H9 (cell line): ENCODE results near the gene FKBP10. TPM values are rescaled to one million over a fixed set of nuclear protein-coding genes. Genes with fewer than 3 reads are reported as not detected.
A peak's percentile ranks its signal among the peaks of the same experiment; 100 is the strongest.

Source experiments
- DNase-seq: peaks from one replicate; pipeline ENCODE4 v3.0.0-alpha.2; 2017
- H2AFZ ChIP-seq: one replicate; pipeline ENCODE4 v1.6.1; 2013; ENCODE audit warnings: mild to moderate bottlenecking, low read length, control low read depth, moderate library complexity
- H2AK5ac ChIP-seq: 2 replicates; pipeline ENCODE4 v1.6.1; 2013; ENCODE audit warnings: low read length, control low read depth, mixed read lengths; ENCODE audit not compliant: insufficient read length
- H2BK120ac ChIP-seq: one replicate; pipeline ENCODE4 v1.6.1; 2013; ENCODE audit warnings: low read depth, mild to moderate bottlenecking, low read length, control low read depth, inconsistent platforms; ENCODE audit not compliant: poor library complexity, severe bottlenecking
- H2BK12ac ChIP-seq: 2 replicates; pipeline ENCODE4 v1.6.1; 2013; ENCODE audit warnings: low read length, control low read depth, mixed read lengths, low read depth; ENCODE audit not compliant: insufficient read length
- H2BK15ac ChIP-seq: 2 replicates; pipeline ENCODE4 v1.6.1; 2013; ENCODE audit warnings: low read depth, low read length, control low read depth
- H2BK20ac ChIP-seq: one replicate; pipeline ENCODE4 v1.6.1; 2013; ENCODE audit warnings: low read depth, mild to moderate bottlenecking, low read length, control low read depth, inconsistent platforms; ENCODE audit not compliant: poor library complexity, severe bottlenecking
- H2BK5ac ChIP-seq: 2 replicates; pipeline ENCODE4 v1.6.1; 2013; ENCODE audit warnings: low read length, control low read depth, mixed read lengths; ENCODE audit not compliant: insufficient read length
- H3K14ac ChIP-seq: 2 replicates; pipeline ENCODE4 v1.6.1; 2013; ENCODE audit warnings: low read length, control low read depth; ENCODE audit not compliant: insufficient read depth
- H3K18ac ChIP-seq: 2 replicates; pipeline ENCODE4 v1.6.1; 2013; ENCODE audit warnings: low read depth, mild to moderate bottlenecking, mixed read lengths, low read length, control low read depth; ENCODE audit not compliant: insufficient read length
- H3K23ac ChIP-seq: 2 replicates; pipeline ENCODE4 v1.6.1; 2013; ENCODE audit warnings: low read length, control low read depth, mixed read lengths, low read depth; ENCODE audit not compliant: insufficient read length
- H3K23me2 ChIP-seq: 2 replicates; pipeline ENCODE4 v1.6.1; 2013; ENCODE audit warnings: low read depth, mild to moderate bottlenecking, mixed read lengths, low read length, control low read depth; ENCODE audit not compliant: insufficient read length, poor library complexity, severe bottlenecking
- H3K27ac ChIP-seq: 2 replicates; pipeline ENCODE4 v1.5.1; 2013; ENCODE audit warnings: low read length, control low read depth, mixed read lengths, low read depth; ENCODE audit not compliant: insufficient read length
- H3K27me3 ChIP-seq: 2 replicates; pipeline ENCODE4 v1.6.1; 2013; ENCODE audit warnings: low read length, control low read depth, inconsistent platforms; ENCODE audit not compliant: insufficient read depth
- H3K4ac ChIP-seq: 2 replicates; pipeline ENCODE4 v1.6.1; 2013; ENCODE audit warnings: low read depth, mild to moderate bottlenecking, control low read depth, inconsistent platforms, low read length, moderate library complexity
- H3K4me1 ChIP-seq: 2 replicates; pipeline ENCODE4 v1.6.1; 2013; ENCODE audit warnings: low read length, control low read depth, inconsistent platforms; ENCODE audit not compliant: insufficient read depth
- H3K4me2 ChIP-seq: 2 replicates; pipeline ENCODE4 v1.6.1; 2013; ENCODE audit warnings: low read length, control low read depth, mixed read lengths; ENCODE audit not compliant: insufficient read length, insufficient read depth
- H3K56ac ChIP-seq: 2 replicates; pipeline ENCODE4 v1.6.1; 2013; ENCODE audit warnings: low read depth, mild to moderate bottlenecking, mixed read lengths, low read length, control low read depth; ENCODE audit not compliant: insufficient read length
- H3K79me1 ChIP-seq: 2 replicates; pipeline ENCODE4 v1.6.1; 2013; ENCODE audit warnings: low read depth, mild to moderate bottlenecking, moderate library complexity, low read length, control low read depth, inconsistent platforms; ENCODE audit not compliant: insufficient read depth, poor library complexity, severe bottlenecking
- H3K79me2 ChIP-seq: 2 replicates; pipeline ENCODE4 v1.6.1; 2013; ENCODE audit warnings: low read length, control low read depth, inconsistent platforms; ENCODE audit not compliant: insufficient read depth
- H3K9ac ChIP-seq: 2 replicates; pipeline ENCODE4 v1.6.1; 2013; ENCODE audit warnings: low read length, control low read depth, mixed read lengths; ENCODE audit not compliant: insufficient read length; ENCODE audit errors: extremely low read depth
- H3K9me3 ChIP-seq: one replicate; pipeline ENCODE4 v1.6.1; 2013; ENCODE audit warnings: low read depth, low read length, inconsistent platforms; ENCODE audit not compliant: control insufficient read depth
- H3T11ph ChIP-seq: one replicate; pipeline ENCODE4 v1.6.1; 2013; ENCODE audit warnings: mild to moderate bottlenecking, low read length, control low read depth, inconsistent platforms
- H4K20me1 ChIP-seq: one replicate; pipeline ENCODE4 v1.6.1; 2013; ENCODE audit not compliant: control insufficient read depth, insufficient read length, insufficient read depth
- H4K5ac ChIP-seq: 2 replicates; pipeline ENCODE4 v1.6.1; 2013; ENCODE audit warnings: low read depth, mild to moderate bottlenecking, mixed read lengths, low read length, control low read depth; ENCODE audit not compliant: insufficient read length
- H4K8ac ChIP-seq: replicated peaks from 2 replicates; pipeline ENCODE4 v1.6.1; 2013; ENCODE audit warnings: low read length, control low read depth, mixed read lengths, low read depth; ENCODE audit not compliant: insufficient read length
- H4K91ac ChIP-seq: 2 replicates; pipeline ENCODE4 v1.6.1; 2013; ENCODE audit warnings: low read depth, mild to moderate bottlenecking, moderate library complexity, mixed read lengths, low read length, control low read depth; ENCODE audit not compliant: insufficient read length
- H3K27ac Mint-ChIP-seq, 3 experiments: 2 replicates in 2 of 3; 3 replicates in 1 of 3; pipeline ENCODE4 v1.8.0; 2020 to 2021; ENCODE audit warnings: mixed read lengths in 3 of 3, mild to moderate bottlenecking in 1 of 3, moderate library complexity in 1 of 3
- H3K27me3 Mint-ChIP-seq: 2 replicates; pipeline ENCODE4 v1.8.0; 2021; ENCODE audit warnings: low read depth, mild to moderate bottlenecking, moderate library complexity, mixed read lengths
- H3K36me3 Mint-ChIP-seq, 3 experiments: 2 replicates in 2 of 3; 3 replicates in 1 of 3; pipeline ENCODE4 v1.8.0; 2020 to 2021; ENCODE audit warnings: low read depth in 3 of 3, mixed read lengths in 3 of 3; ENCODE audit not compliant: insufficient read depth in 1 of 3
- H3K4me1 Mint-ChIP-seq, 2 experiments: 2 replicates each; pipeline ENCODE4 v1.8.0; 2020; ENCODE audit warnings: mixed read lengths in 2 of 2
- H3K4me3 Mint-ChIP-seq, 2 experiments: 2 replicates in 1 of 2; 3 replicates in 1 of 2; pipeline ENCODE4 v1.8.0; 2020 to 2021; ENCODE audit warnings: mild to moderate bottlenecking in 2 of 2, mixed read lengths in 2 of 2, moderate library complexity in 1 of 2
- H3K9me3 Mint-ChIP-seq, 2 experiments: 2 replicates in 1 of 2; 3 replicates in 1 of 2; pipeline ENCODE4 v1.8.0; 2020; ENCODE audit warnings: mild to moderate bottlenecking in 2 of 2, mixed read lengths in 2 of 2, moderate library complexity in 1 of 2
- WGBS: extraction: QIAGEN DNeasy Blood & Tissue Kit; methylation state at CpG from one replicate; pipeline ENCODE4 v1.1.7; 2013; ENCODE audit warnings: missing lambda C conversion rate, low lambda C conversion rate, mixed read lengths; ENCODE audit not compliant: insufficient read length; ENCODE audit errors: extremely low coverage; 5-methylcytosine and 5-hydroxymethylcytosine counted together
- total RNA-seq: library from RNA; stranded (reverse); gene quantifications from 2 replicates; pipeline ENCODE4 v1.2.1, GENCODE V29; 2021
- TF ChIP-seq, protein P1 (sequence below): fragments of 200-600 bp; sonication (generic); conservative IDR thresholded peaks from 3 replicates; pipeline ENCODE4 v1.8.0; 2021; ENCODE audit warnings: antibody characterized with exemption, mild to moderate bottlenecking

Gene FKBP10
- total RNA-seq, 1 experiment from 2014 or later: 166 TPM

DNA sequence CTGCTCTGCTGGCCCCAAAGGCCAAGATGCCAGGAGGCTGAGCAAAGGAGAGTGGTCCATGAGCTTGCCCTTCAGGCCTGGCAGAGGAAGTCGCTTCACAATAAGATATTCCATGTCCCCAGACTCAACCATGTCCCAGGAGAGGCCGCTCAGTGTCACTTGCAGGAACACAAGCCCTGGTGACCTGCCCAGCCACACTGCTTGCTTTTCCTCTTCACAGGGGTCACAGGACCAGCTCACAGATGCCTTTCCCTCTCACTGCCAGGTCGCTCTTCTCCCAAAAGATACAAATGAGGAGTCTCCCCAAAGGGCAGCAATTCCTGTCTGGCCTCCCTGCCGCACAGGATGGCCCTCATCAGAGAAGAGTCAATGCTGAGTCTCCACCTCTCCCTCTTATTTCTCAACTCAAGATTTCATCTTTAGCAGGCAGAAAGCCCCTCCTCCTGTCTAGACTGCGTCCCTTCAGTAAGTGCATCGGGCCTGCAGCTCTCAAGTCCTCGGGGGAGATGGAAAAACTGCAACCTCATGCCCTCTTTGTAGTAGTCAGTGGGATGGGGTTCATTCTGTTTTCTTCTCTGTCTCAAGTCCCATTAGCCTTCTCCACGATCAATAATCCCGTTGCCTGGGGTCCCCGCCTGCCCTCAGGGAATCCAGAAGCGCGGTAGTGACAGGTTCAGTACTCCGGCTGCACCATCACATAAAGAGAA, 31.2 kb upstream of the FKBP10 start:
- no peaks in the 10 kb centered on the region; the same call in 1 of the 2 replicates for H3K79me2 ChIP-seq
- H3K4me3 Mint-ChIP-seq: peak overlapping the region in 1 of 2 experiments; percentile 55; a peak in 2 of 5 replicates
- WGBS: no CpG with 5 or more reads among the region's 13 CpGs
- H3K14ac ChIP-seq: no peak overlapping the region; the same call in 1 of the 2 replicates
- peaks cover 8% of the 10 kb centered on the region for H3K23me2 ChIP-seq
- H4K5ac ChIP-seq: no peak overlapping the region
- H2BK20ac ChIP-seq: no peak overlapping the region
- H3T11ph ChIP-seq: no peak overlapping the region
- H2BK5ac ChIP-seq: no peak overlapping the region
- H3K4me2 ChIP-seq: no peak overlapping the region
- H3K9me3 Mint-ChIP-seq: no peaks in the 10 kb centered on the region; a peak in 1 of 5 replicates
- no peak for DNase-seq
- H3K4me1 ChIP-seq: peaks cover 2% of the 10 kb centered on the region; the same call in 1 of the 2 replicates
- no peak overlapping the region for H2AK5ac ChIP-seq
- peaks cover 37 to 51% of the 10 kb centered on the region in 2 experiments for H3K4me1 Mint-ChIP-seq
- no peak overlapping the region for H3K27ac ChIP-seq
- no peaks in the 10 kb centered on the region for H3K79me1 ChIP-seq
- H3K23ac ChIP-seq: no peak overlapping the region
- H3K9me3 ChIP-seq: no peaks in the 10 kb centered on the region
- H3K27me3 ChIP-seq: no peaks in the 10 kb centered on the region
- H3K56ac ChIP-seq: no peak overlapping the region
- H3K27ac Mint-ChIP-seq: peak overlapping the region; percentile 46 to 90 (median 84)
- H2BK120ac ChIP-seq: no peak overlapping the region
- TF ChIP-seq, protein P1, sequence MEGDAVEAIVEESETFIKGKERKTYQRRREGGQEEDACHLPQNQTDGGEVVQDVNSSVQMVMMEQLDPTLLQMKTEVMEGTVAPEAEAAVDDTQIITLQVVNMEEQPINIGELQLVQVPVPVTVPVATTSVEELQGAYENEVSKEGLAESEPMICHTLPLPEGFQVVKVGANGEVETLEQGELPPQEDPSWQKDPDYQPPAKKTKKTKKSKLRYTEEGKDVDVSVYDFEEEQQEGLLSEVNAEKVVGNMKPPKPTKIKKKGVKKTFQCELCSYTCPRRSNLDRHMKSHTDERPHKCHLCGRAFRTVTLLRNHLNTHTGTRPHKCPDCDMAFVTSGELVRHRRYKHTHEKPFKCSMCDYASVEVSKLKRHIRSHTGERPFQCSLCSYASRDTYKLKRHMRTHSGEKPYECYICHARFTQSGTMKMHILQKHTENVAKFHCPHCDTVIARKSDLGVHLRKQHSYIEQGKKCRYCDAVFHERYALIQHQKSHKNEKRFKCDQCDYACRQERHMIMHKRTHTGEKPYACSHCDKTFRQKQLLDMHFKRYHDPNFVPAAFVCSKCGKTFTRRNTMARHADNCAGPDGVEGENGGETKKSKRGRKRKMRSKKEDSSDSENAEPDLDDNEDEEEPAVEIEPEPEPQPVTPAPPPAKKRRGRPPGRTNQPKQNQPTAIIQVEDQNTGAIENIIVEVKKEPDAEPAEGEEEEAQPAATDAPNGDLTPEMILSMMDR: no peak
- H4K20me1 ChIP-seq: no peaks in the 10 kb centered on the region
- H3K18ac ChIP-seq: no peak overlapping the region
- no peak overlapping the region for H2AFZ ChIP-seq
- no peak overlapping the region for H3K9ac ChIP-seq
- no peak overlapping the region for H4K91ac ChIP-seq
- no peak overlapping the region for H4K8ac ChIP-seq
- H3K36me3 Mint-ChIP-seq: peaks cover 8 to 16% (median 15%) of the 10 kb centered on the region in 3 experiments
- H2BK12ac ChIP-seq: no peak overlapping the region
- H3K27me3 Mint-ChIP-seq: no peaks in the 10 kb centered on the region
- H2BK15ac ChIP-seq: no peak overlapping the region
- H3K4ac ChIP-seq: no peak overlapping the region
